Measurements from ENCODE around the gene SLC6A5.

The SLC6A5 gene

GRCh38 chr11:20583201-20583600, 16.2 kb upstream of the SLC6A5 start:
- Histone ChIP-seq H3K18ac (ENCODE audit: low read length) (no peak overlapping the region), H4K8ac (ENCODE audit: low read depth, low read length) (no peak overlapping the region), H3K4me3 (ENCODE audit: low read length in 2 of 2) (no peak overlapping the region), H3K4ac (ENCODE audit: low read length) (no peak overlapping the region), H3K14ac (ENCODE audit: low read length) (no peak overlapping the region), H3K23ac (ENCODE audit: low read depth, low read length, poor library complexity) (no peak overlapping the region), H3K4me1 (ENCODE audit: control insufficient read depth in 2 of 2, insufficient read depth in 1 of 2, low read depth in 1 of 2, low read length in 2 of 2) (no peaks in the 10 kb centered on the region), H2AFZ (ENCODE audit: low read length) (no peak overlapping the region), H3K27me3 (ENCODE audit: control insufficient read depth in 3 of 3, insufficient read depth in 3 of 3, low read depth in 1 of 3, low read length in 3 of 3) (no peaks in the 10 kb centered on the region), H2BK120ac (ENCODE audit: low read depth, low read length) (no peak overlapping the region), H3K36me3 (replicated peaks in 1 of 2; ENCODE audit: control insufficient read depth in 2 of 2, insufficient read depth in 2 of 2, low read length in 2 of 2) (no peaks in the 10 kb centered on the region), H2AK5ac (ENCODE audit: low read depth, low read length) (no peak overlapping the region), H2BK5ac (ENCODE audit: low read length) (no peak overlapping the region), H3K27ac (replicated peaks; ENCODE audit: low read length) (no peak overlapping the region), H3K4me2 (ENCODE audit: insufficient read depth, low read length, poor library complexity, severe bottlenecking) (no peak overlapping the region), H4K91ac (ENCODE audit: low read depth, low read length, poor library complexity) (no peak overlapping the region), H3K9ac (ENCODE audit: low read depth, low read length, poor library complexity) (no peak overlapping the region), H2BK15ac (ENCODE audit: low read length) (no peak overlapping the region), H3K9me3 (replicated peaks in 1 of 2; ENCODE audit: control insufficient read depth in 2 of 2, insufficient read depth in 1 of 2, low read depth in 1 of 2, low read length in 2 of 2) (no peaks in the 10 kb centered on the region), H3K79me1 (ENCODE audit: low read depth, low read length) (no peaks in the 10 kb centered on the region), H2BK12ac (ENCODE audit: low read length) (no peak overlapping the region)
- no peak for DNase-seq (ENCODE audit: low spot score)
- no CpG with 5 or more reads among the region's 5 CpGs for WGBS, 2 donors (ENCODE audit: extremely low coverage in 2 of 2, insufficient read length in 2 of 2, insufficient replicate concordance in 1 of 2)

GRCh38 chr11:20584093-20584774, 15.2 kb upstream of the SLC6A5 start:
- Histone ChIP-seq H3K27ac (replicated peaks; ENCODE audit: low read length) (no peak overlapping the region), H4K8ac (ENCODE audit: low read depth, low read length) (no peak overlapping the region), H4K91ac (ENCODE audit: low read depth, low read length, poor library complexity) (no peak overlapping the region), H3K79me1 (ENCODE audit: low read depth, low read length) (no peaks in the 10 kb centered on the region), H2BK120ac (ENCODE audit: low read depth, low read length) (no peak overlapping the region), H2BK12ac (ENCODE audit: low read length) (no peak overlapping the region), H2AK5ac (ENCODE audit: low read depth, low read length) (no peak overlapping the region), H3K36me3 (replicated peaks in 1 of 2; ENCODE audit: control insufficient read depth in 2 of 2, insufficient read depth in 2 of 2, low read length in 2 of 2) (no peaks in the 10 kb centered on the region), H3K14ac (ENCODE audit: low read length) (no peak overlapping the region), H3K18ac (ENCODE audit: low read length) (no peak overlapping the region), H3K4me3 (ENCODE audit: low read length in 2 of 2) (no peak overlapping the region), H3K9me3 (replicated peaks in 1 of 2; ENCODE audit: control insufficient read depth in 2 of 2, insufficient read depth in 1 of 2, low read depth in 1 of 2, low read length in 2 of 2) (no peaks in the 10 kb centered on the region), H3K4me1 (ENCODE audit: control insufficient read depth in 2 of 2, insufficient read depth in 1 of 2, low read depth in 1 of 2, low read length in 2 of 2) (no peaks in the 10 kb centered on the region), H3K4me2 (ENCODE audit: insufficient read depth, low read length, poor library complexity, severe bottlenecking) (no peak overlapping the region), H2BK5ac (ENCODE audit: low read length) (no peak overlapping the region), H3K4ac (ENCODE audit: low read length) (no peak overlapping the region), H2AFZ (ENCODE audit: low read length) (no peak overlapping the region), H3K9ac (ENCODE audit: low read depth, low read length, poor library complexity) (no peak overlapping the region), H2BK15ac (ENCODE audit: low read length) (no peak overlapping the region), H3K27me3 (ENCODE audit: control insufficient read depth in 3 of 3, insufficient read depth in 3 of 3, low read depth in 1 of 3, low read length in 3 of 3) (peaks cover 0 to 4% (median 0%) of the 10 kb centered on the region in 3 experiments), H3K23ac (ENCODE audit: low read depth, low read length, poor library complexity) (no peak overlapping the region)
- no peak for DNase-seq (ENCODE audit: low spot score)
- no CpG with 5 or more reads among the region's 4 CpGs for WGBS, 2 donors (ENCODE audit: extremely low coverage in 2 of 2, insufficient read length in 2 of 2, insufficient replicate concordance in 1 of 2)

- Histone ChIP-seq H2BK120ac (ENCODE audit: low read depth, low read length) (no peak overlapping the region), H2BK5ac (ENCODE audit: low read length) (no peak overlapping the region), H3K27me3 (ENCODE audit: control insufficient read depth in 3 of 3, insufficient read depth in 3 of 3, low read depth in 1 of 3, low read length in 3 of 3) (peaks cover 0 to 19% (median 8%) of the 10 kb centered on the region in 3 experiments), H3K4me2 (ENCODE audit: insufficient read depth, low read length, poor library complexity, severe bottlenecking) (no peak overlapping the region), H3K4me1 (ENCODE audit: control insufficient read depth in 2 of 2, insufficient read depth in 1 of 2, low read depth in 1 of 2, low read length in 2 of 2) (peaks cover 0 to 4% of the 10 kb centered on the region in 2 donors), H3K18ac (ENCODE audit: low read length) (no peak overlapping the region), H3K79me1 (ENCODE audit: low read depth, low read length) (no peaks in the 10 kb centered on the region), H2AFZ (ENCODE audit: low read length) (no peak overlapping the region), H3K27ac (replicated peaks; ENCODE audit: low read length) (no peak overlapping the region), H4K91ac (ENCODE audit: low read depth, low read length, poor library complexity) (no peak overlapping the region), H3K4ac (ENCODE audit: low read length) (no peak overlapping the region), H3K14ac (ENCODE audit: low read length) (no peak overlapping the region), H2BK15ac (ENCODE audit: low read length) (no peak overlapping the region), H2AK5ac (ENCODE audit: low read depth, low read length) (no peak overlapping the region), H3K4me3 (ENCODE audit: low read length in 2 of 2) (no peak overlapping the region), H3K23ac (ENCODE audit: low read depth, low read length, poor library complexity) (no peak overlapping the region), H3K36me3 (replicated peaks in 1 of 2; ENCODE audit: control insufficient read depth in 2 of 2, insufficient read depth in 2 of 2, low read length in 2 of 2) (no peaks in the 10 kb centered on the region), H4K8ac (ENCODE audit: low read depth, low read length) (no peak overlapping the region), H3K9ac (ENCODE audit: low read depth, low read length, poor library complexity) (no peak overlapping the region), H2BK12ac (ENCODE audit: low read length) (no peak overlapping the region), H3K9me3 (replicated peaks in 1 of 2; ENCODE audit: control insufficient read depth in 2 of 2, insufficient read depth in 1 of 2, low read depth in 1 of 2, low read length in 2 of 2) (no peaks in the 10 kb centered on the region)
- no peak for DNase-seq (ENCODE audit: low spot score)
- WGBS, 2 donors (ENCODE audit: extremely low coverage in 2 of 2, insufficient read length in 2 of 2, insufficient replicate concordance in 1 of 2), result no CpG with 5 or more reads among the region's 6 CpGs
Measured at GRCh38 chr11:20589796-20590195, 9.6 kb upstream of the SLC6A5 start.

GRCh38 chr11:20590381-20590780, 9.0 kb upstream of the SLC6A5 start:
- H3K9ac ChIP-seq (ENCODE audit: low read depth, low read length, poor library complexity), result no peak overlapping the region
- no peak overlapping the region for H3K18ac ChIP-seq (ENCODE audit: low read length)
- no peak overlapping the region for H3K27ac ChIP-seq (replicated peaks; ENCODE audit: low read length)
- H3K9me3 ChIP-seq (replicated peaks in 1 of 2; ENCODE audit: control insufficient read depth in 2 of 2, insufficient read depth in 1 of 2, low read depth in 1 of 2, low read length in 2 of 2), result no peaks in the 10 kb centered on the region
- no peaks in the 10 kb centered on the region for H3K36me3 ChIP-seq (replicated peaks in 1 of 2; ENCODE audit: control insufficient read depth in 2 of 2, insufficient read depth in 2 of 2, low read length in 2 of 2)
- no peak overlapping the region for H2AFZ ChIP-seq (ENCODE audit: low read length)
- H4K8ac ChIP-seq (ENCODE audit: low read depth, low read length), result no peak overlapping the region
- no peak overlapping the region for H2BK12ac ChIP-seq (ENCODE audit: low read length)
- no CpG with 5 or more reads among the region's 3 CpGs for WGBS, 2 donors (ENCODE audit: extremely low coverage in 2 of 2, insufficient read length in 2 of 2, insufficient replicate concordance in 1 of 2)
- no peak overlapping the region for H3K23ac ChIP-seq (ENCODE audit: low read depth, low read length, poor library complexity)
- H2BK15ac ChIP-seq (ENCODE audit: low read length), result no peak overlapping the region
- H2BK120ac ChIP-seq (ENCODE audit: low read depth, low read length), result no peak overlapping the region
- no peak overlapping the region for H3K4ac ChIP-seq (ENCODE audit: low read length)
- H3K14ac ChIP-seq (ENCODE audit: low read length), result no peak overlapping the region
- H3K27me3 ChIP-seq (ENCODE audit: control insufficient read depth in 3 of 3, insufficient read depth in 3 of 3, low read depth in 1 of 3, low read length in 3 of 3), result peaks cover 0 to 24% (median 12%) of the 10 kb centered on the region in 3 experiments
- H3K4me1 ChIP-seq (ENCODE audit: control insufficient read depth in 2 of 2, insufficient read depth in 1 of 2, low read depth in 1 of 2, low read length in 2 of 2), result peaks cover 0 to 4% of the 10 kb centered on the region in 2 donors
- no peak overlapping the region for H2AK5ac ChIP-seq (ENCODE audit: low read depth, low read length)
- no peak for DNase-seq (ENCODE audit: low spot score)
- H4K91ac ChIP-seq (ENCODE audit: low read depth, low read length, poor library complexity), result no peak overlapping the region
- H3K4me3 ChIP-seq (ENCODE audit: low read length in 2 of 2), result no peak overlapping the region
- no peaks in the 10 kb centered on the region for H3K79me1 ChIP-seq (ENCODE audit: low read depth, low read length)
- no peak overlapping the region for H2BK5ac ChIP-seq (ENCODE audit: low read length)
- H3K4me2 ChIP-seq (ENCODE audit: insufficient read depth, low read length, poor library complexity, severe bottlenecking), result no peak overlapping the region

Measured in neuronal stem cell (in vitro differentiated cells).